ENCODE data around the gene GPR150. TPM values are rescaled to one million over a fixed set of nuclear protein-coding genes. Genes with fewer than 3 reads are reported as not detected.

The GPR150 gene
- total RNA-seq, 4 donors from 2014 or later: 0.42 to 1.1 (median 0.92) TPM; not detected in 1

DNA sequence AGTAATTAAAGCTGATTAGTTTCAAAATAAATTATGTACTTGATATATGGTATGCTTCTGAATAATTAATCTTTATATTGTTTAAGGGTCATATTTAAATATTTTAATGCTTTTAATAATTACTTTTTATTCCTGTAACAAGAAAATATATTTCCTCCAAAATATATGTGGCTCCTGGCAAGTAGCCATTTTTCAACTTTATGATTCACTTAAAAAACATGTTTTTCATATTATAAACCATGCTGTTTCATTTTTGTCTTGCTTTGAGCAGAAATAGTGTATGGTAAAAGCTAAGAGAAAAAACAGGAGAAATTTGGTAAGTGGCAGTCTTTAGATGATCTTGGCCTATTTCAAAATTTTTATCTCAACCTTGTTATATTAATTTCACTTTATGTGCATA lies 48.3 kb downstream of the GPR150 start:
- H3K4me3 ChIP-seq: no peak overlapping the region
- H3K4me1 ChIP-seq: peaks cover 21 to 42% (median 32%) of the 10 kb centered on the region in 4 donors
- intact Hi-C loops (cut with DNase I): loop anchor here (5.0 to 10.0 kb wide), 2 partner anchors 179 to 297 kb away; partner anchors contain the start of gene ELL2
- DNase-seq (ENCODE audit: extremely low spot score): no peak
- no peaks in the 10 kb centered on the region for H3K36me3 ChIP-seq
- no peak overlapping the region for H3K27ac ChIP-seq (replicated peaks in 1 of 4)
- TF ChIP-seq, protein P1, sequence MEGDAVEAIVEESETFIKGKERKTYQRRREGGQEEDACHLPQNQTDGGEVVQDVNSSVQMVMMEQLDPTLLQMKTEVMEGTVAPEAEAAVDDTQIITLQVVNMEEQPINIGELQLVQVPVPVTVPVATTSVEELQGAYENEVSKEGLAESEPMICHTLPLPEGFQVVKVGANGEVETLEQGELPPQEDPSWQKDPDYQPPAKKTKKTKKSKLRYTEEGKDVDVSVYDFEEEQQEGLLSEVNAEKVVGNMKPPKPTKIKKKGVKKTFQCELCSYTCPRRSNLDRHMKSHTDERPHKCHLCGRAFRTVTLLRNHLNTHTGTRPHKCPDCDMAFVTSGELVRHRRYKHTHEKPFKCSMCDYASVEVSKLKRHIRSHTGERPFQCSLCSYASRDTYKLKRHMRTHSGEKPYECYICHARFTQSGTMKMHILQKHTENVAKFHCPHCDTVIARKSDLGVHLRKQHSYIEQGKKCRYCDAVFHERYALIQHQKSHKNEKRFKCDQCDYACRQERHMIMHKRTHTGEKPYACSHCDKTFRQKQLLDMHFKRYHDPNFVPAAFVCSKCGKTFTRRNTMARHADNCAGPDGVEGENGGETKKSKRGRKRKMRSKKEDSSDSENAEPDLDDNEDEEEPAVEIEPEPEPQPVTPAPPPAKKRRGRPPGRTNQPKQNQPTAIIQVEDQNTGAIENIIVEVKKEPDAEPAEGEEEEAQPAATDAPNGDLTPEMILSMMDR (IDR thresholded peaks at IDR 0.05): no peak
- no peak for TF ChIP-seq POLR2AphosphoS5 (IDR thresholded peaks at IDR 0.05)
- TF ChIP-seq EP300 (IDR thresholded peaks at IDR 0.05): no peak
- no peak for TF ChIP-seq POLR2A (IDR thresholded peaks at IDR 0.05; ENCODE audit: low read depth)
- H3K27me3 ChIP-seq: no peaks in the 10 kb centered on the region
- H3K9me3 ChIP-seq: no peaks in the 10 kb centered on the region

DNA sequence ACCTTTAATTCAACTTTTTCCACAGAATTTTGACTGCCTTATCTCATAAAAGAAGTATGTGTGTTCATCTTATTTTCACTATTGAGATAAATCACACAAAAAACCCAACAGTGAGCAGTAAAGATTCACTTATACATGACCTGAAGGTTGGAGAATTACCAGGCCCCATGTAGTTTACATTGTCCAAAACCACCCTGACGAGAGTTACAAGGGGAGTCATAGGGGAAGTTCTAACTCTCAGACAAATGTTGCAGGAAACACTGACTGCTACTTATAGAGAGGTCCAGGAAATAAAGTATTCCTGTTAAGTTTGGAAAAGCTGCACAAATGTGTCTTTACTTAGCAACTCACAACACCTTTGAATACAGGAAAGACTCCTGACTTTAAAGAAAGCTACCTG lies 48.8 kb downstream of the GPR150 start:
- no peak for DNase-seq (ENCODE audit: extremely low spot score)
- Histone ChIP-seq H3K9me3 (no peaks in the 10 kb centered on the region), H3K27me3 (no peaks in the 10 kb centered on the region), H3K4me1 (peaks cover 21 to 42% (median 32%) of the 10 kb centered on the region in 4 donors), H3K36me3 (no peaks in the 10 kb centered on the region), H3K4me3 (no peak overlapping the region), H3K27ac (replicated peaks in 1 of 4) (peak overlapping the region in 3 of 4 donors; percentile 73 to 83 (median 82))
- whole genome bisulfite sequencing: 58% methylated on average over 1 of the region's 1 CpG
- TF ChIP-seq POLR2AphosphoS5 (IDR thresholded peaks at IDR 0.05): no peak
- TF ChIP-seq, protein P1 (IDR thresholded peaks at IDR 0.05): no peak
- TF ChIP-seq EP300 (IDR thresholded peaks at IDR 0.05): no peak
- no peak for TF ChIP-seq POLR2A (IDR thresholded peaks at IDR 0.05; ENCODE audit: low read depth)
- intact Hi-C loops (cut with DNase I): loop anchor here (5.0 to 10.0 kb wide), 2 partner anchors 179 to 296 kb away; partner anchors contain the start of gene ELL2

GRCh38 chr5:95669540-95669939 lies 49.7 kb downstream of the GPR150 start:
- TF ChIP-seq POLR2AphosphoS5 (IDR thresholded peaks at IDR 0.05) (peak; percentile 83 to 93), POLR2A (IDR thresholded peaks at IDR 0.05; ENCODE audit: low read depth) (no peak)
- TF ChIP-seq, protein P1 (IDR thresholded peaks at IDR 0.05): peak in 1 of 3 experiments; percentile 4
- Histone ChIP-seq H3K4me3 (no peak overlapping the region), H3K4me1 (peaks cover 17 to 38% (median 25%) of the 10 kb centered on the region in 4 donors), H3K36me3 (no peaks in the 10 kb centered on the region), H3K27me3 (no peaks in the 10 kb centered on the region), H3K9me3 (no peaks in the 10 kb centered on the region), H3K27ac (replicated peaks in 1 of 4) (peak overlapping the region; percentile 62 to 83 (median 79))
- intact Hi-C loops (cut with DNase I): loop anchor here (5.0 to 10.0 kb wide), 2 partner anchors 178 to 295 kb away; partner anchors contain the start of gene ELL2
- DNase-seq (ENCODE audit: extremely low spot score): peak; percentile 93
- WGBS: 52% methylated on average over 4 of the region's 4 CpGs

GRCh38 chr5:95669985-95670384 lies 50.1 kb downstream of the GPR150 start:
- Histone ChIP-seq H3K27me3 (no peaks in the 10 kb centered on the region), H3K36me3 (no peaks in the 10 kb centered on the region), H3K27ac (replicated peaks in 1 of 4) (peak overlapping the region; percentile 62 to 83 (median 79)), H3K4me3 (no peak overlapping the region), H3K4me1 (peaks cover 16 to 35% (median 22%) of the 10 kb centered on the region in 4 donors), H3K9me3 (no peaks in the 10 kb centered on the region)
- TF ChIP-seq EP300 (IDR thresholded peaks at IDR 0.05) (no peak), POLR2AphosphoS5 (IDR thresholded peaks at IDR 0.05) (no peak), POLR2A (IDR thresholded peaks at IDR 0.05; ENCODE audit: low read depth) (no peak)
- TF ChIP-seq, protein P1 (IDR thresholded peaks at IDR 0.05): no peak
- DNase-seq (ENCODE audit: extremely low spot score): no peak
- intact Hi-C loops (cut with DNase I): loop anchor here (5.0 to 10.0 kb wide), 2 partner anchors 177 to 295 kb away; partner anchors contain the start of gene ELL2
- 81% methylated on average over 5 of the region's 5 CpGs for WGBS

DNA sequence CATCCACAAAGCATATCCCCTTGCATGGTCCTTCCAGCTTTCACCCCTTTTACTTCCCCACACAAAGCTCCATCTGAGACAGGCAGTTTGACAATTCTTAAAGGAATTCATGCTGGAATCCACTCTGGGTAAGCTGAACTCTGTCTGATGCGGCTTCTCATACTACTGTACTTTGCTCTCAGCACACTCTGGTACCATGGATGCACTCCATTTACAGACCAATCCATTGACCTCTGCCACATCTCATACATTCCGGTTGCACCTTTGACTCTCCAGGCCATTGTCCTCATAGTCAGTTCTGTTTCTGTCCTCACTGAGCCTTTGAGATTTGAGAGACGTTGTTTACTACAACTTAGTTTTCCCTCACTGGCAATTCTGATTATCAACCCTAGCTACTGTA lies 50.7 kb downstream of the GPR150 start:
- no peak overlapping the region for H3K4me3 ChIP-seq
- H3K4me1 ChIP-seq: peaks cover 16 to 35% (median 22%) of the 10 kb centered on the region in 4 donors
- TF ChIP-seq POLR2AphosphoS5 (IDR thresholded peaks at IDR 0.05) (no peak), EP300 (IDR thresholded peaks at IDR 0.05) (no peak), POLR2A (IDR thresholded peaks at IDR 0.05; ENCODE audit: low read depth) (no peak)
- TF ChIP-seq, protein P1 (IDR thresholded peaks at IDR 0.05): no peak
- H3K27me3 ChIP-seq: no peaks in the 10 kb centered on the region
- 96% methylated on average over 3 of the region's 3 CpGs for WGBS
- no peak for DNase-seq (ENCODE audit: extremely low spot score)
- peak overlapping the region in 3 of 4 donors; percentile 76 to 83 (median 82) for H3K27ac ChIP-seq (replicated peaks in 1 of 4)
- H3K9me3 ChIP-seq: no peaks in the 10 kb centered on the region
- H3K36me3 ChIP-seq: no peaks in the 10 kb centered on the region
- intact Hi-C loops (cut with DNase I): no loop called here

Measured in esophagus muscularis mucosa (tissue), 4 donors.